Dedifferentiated amniotic fluid mesenchymal stem cell (primary cell): Measurements from ENCODE around the gene MACROD2.

Experiments used
- DNase-seq: peaks from one replicate; pipeline ENCODE4 v3.0.0-alpha.2; 2016; ENCODE audit errors: extremely low spot score

Gene MACROD2

GRCh38 chr20:14647016-14647415 is 651.7 kb downstream of the MACROD2 start:
- no peak for DNase-seq

DNA sequence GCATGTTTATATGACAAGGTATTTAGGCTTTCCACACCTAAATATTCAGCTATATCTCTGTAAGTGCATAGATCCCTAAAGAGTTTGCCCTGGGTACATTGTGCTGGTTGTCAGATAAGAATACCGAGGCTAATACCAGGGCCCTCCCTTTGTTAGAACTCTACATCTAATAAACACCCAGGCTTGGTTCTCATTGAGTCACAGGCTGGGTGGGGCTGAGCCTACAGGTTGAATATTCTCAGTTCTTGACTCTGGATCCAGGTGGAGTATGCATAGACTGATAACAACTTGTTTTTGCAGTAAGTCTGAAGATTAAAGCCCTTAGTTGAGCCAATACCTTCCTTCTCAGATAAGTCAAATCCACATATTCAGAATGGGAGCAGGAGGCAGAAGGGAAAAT is 654.3 kb downstream of the MACROD2 start:
- no peak for DNase-seq

- peak; percentile 69 for DNase-seq
Measured at GRCh38 chr20:14657266-14658005, 662.1 kb downstream of the MACROD2 start.

DNA sequence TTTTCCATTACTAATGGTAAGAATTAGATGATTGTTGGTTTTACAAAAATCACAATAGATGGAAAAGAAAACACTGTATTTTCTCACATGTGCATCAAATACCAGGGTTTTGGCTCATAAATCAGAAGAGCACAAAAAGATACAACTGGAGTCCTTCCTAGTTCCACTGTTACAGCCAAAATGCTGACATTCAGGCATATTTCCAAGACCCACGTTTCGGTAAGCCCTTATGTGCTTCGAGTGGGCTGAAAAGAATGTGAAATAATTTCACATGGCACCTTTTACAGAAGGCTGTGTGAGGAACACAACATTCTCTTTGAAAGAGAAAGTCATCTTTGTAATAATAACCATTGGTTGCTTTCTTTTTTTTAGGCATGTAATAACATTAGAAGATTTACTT is 668.8 kb downstream of the MACROD2 start:
- DNase-seq: no peak

DNA sequence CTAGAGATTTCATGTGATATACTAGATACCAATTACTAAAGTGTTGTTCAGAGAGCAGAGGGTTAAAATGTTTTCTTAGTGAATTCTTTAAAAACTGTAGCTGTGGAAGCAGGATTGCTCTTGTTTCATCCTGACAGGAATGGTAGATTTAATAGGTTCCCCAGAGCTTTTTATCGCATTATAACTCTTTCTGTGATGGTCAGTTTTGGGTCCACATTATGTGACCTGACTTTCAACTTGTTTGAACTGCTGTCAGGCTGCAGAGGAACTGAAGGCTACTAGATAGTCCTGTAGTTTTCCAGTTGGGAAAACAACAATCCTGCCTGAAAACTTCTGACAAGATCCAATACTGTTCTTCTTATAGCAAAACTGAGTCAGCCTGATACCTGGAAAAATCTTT is 671.4 kb downstream of the MACROD2 start:
- no peak for DNase-seq

GRCh38 chr20:14667226-14667625 is 671.9 kb downstream of the MACROD2 start:
- no peak for DNase-seq

DNA sequence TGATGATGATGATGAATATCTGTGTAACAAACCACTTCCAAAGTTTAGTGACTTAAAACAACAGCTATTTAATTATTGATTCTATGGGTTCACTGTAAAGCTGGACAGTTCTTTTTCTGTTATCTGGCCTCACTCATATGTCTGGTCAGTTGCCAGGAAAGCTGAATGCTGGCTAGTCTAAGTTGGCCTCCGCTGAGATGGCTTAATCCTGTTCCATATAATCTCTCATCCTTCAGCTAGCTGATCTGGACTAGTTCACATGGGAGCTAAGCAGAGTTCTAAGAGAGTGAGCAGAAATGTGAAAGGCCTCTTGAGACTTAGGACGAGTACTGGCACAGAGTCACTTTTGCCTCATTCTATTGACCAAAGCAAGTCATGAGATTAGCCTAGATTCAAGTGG is 676.8 kb downstream of the MACROD2 start:
- no peak for DNase-seq

- DNase-seq: no peak
Measured at GRCh38 chr20:14673164-14673563, 677.8 kb downstream of the MACROD2 start.

- DNase-seq: no peak
Measured at GRCh38 chr20:14677455-14677854, 682.1 kb downstream of the MACROD2 start.

GRCh38 chr20:14685183-14685582 is 689.9 kb downstream of the MACROD2 start:
- DNase-seq: no peak

- DNase-seq: no peak
Measured at GRCh38 chr20:14687313-14687712, 692.0 kb downstream of the MACROD2 start.

- no peak for DNase-seq
Measured at GRCh38 chr20:14688005-14688404, 692.7 kb downstream of the MACROD2 start.

DNA sequence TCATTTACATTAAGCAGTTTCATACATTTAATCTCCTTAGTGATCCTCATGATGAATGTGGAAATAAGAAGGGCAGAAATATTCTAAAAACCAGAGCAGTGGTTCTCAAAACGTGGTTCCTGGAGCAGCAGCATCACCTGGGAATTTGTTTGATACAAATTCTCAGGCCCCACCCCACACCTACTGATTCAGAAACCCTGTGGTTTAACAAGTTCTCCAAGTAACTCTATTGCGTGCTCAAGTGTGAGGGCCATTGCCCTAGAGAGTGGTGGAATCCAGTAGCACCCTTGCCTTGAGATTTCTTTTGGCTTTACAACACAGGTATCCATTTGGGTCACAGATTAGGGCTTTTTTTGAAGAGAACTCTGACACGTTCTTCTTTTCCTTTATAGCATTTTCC is 696.7 kb downstream of the MACROD2 start:
- no peak for DNase-seq

DNA sequence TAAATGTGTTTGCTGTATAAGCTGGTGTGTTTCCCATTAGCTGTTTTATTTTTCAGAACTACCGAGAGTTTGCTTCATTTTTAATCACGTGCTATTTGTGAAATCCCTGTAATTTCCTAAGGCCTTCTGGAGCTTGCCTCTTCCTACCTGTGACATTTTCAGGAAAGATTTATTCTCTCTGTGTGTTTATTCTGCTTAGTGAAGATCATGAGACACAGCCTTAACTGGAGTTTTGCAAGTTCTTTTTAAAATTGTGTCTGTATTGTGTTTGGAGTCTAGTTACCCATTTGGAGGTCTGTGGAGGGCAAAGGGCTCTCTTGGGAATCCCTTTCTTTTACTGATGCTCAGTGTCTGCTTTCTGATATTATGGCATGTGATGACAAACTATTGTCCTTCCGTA is 701.2 kb downstream of the MACROD2 start:
- DNase-seq: no peak

DNA sequence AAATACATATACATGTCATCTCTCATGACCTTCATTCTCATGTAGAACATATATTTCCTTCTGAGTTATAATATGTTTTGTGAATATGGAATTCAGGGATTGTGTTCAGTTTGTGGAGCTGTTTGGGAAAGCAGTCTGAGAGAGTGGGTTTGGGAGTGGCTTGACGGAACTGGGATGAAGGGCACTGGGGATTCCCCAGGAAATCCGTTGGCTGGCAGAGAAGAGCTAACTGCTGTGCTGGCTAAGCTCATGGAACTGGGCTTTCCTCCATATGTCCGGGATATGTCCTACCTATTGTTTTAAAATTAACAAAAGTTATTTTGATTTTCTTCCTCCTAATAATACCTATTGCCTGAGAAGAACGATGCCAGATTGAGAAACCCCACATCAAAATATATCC is 701.6 kb downstream of the MACROD2 start:
- DNase-seq: no peak

- no peak for DNase-seq
Measured at GRCh38 chr20:14698125-14698524, 702.8 kb downstream of the MACROD2 start.

- no peak for DNase-seq
Measured at GRCh38 chr20:14698605-14699373, 703.5 kb downstream of the MACROD2 start.

- peak; percentile 73 for DNase-seq
Measured at GRCh38 chr20:14700639-14700960, 705.3 kb downstream of the MACROD2 start.

- no peak for DNase-seq
Measured at GRCh38 chr20:14701326-14701725, 706.0 kb downstream of the MACROD2 start.

- no peak for DNase-seq
Measured at GRCh38 chr20:14706555-14706954, 711.2 kb downstream of the MACROD2 start.

DNA sequence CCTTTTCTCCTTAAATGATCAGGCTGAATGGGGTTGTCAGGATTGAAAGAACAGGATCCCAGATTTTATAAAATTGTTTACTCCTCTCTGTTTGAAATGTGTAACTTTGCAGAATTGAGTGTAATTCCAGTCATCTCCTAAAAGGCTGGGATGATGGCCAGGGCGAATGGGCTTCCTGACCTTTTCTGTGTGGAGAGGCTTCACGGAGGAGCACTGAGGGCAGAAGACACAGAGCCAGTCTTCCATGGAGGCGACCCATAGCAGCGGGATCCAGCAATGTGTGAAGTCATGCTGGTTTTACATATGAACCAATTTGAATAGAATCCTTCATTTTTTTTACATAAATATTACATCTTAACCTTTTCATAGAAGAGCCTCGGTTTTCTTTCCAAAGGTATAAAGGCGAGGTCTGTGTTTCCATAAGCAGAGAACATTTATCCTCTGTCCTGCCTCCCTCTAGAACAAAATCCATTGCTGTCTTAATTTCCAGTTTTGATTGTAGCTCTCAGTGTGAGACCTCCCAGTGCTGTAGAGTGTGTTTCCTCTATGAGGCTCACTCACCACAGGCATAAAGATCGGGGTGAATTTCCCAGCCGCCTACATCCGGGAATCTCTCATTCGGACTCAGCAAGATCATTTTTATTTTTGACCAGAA is 711.8 kb downstream of the MACROD2 start:
- no peak for DNase-seq

DNA sequence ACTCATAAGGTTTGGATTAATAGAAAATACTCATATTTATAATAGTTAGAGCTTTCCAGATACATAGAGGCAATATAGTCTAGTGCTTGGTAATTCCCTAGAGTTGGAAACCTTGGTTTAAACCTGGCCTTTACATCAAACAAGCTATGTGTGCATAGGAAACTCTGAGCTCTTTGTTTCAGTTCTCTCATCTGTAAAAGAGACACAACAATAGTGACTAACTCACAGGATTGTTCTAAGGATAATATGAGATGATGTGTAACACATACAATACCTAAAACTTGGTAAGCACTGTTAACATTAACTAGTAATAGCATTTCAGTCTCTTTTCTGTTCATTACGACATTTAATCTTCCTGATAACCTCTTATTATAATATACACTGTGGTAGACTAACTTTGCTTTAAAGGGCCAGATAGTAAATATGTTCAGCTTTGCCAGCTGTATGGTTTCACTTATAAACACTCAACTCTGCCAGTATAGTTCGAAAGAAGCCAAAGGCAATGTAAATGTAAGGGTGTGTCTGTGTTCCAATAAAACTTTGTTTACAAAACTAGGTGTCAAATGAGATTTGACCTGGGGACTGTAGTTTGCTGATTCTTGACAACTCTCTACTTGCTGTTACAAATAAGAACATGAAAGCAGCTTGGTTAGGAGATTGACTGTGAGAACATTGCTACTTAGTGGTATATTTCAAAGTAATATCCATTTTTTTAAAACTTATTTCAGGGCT is 712.7 kb downstream of the MACROD2 start:
- no peak for DNase-seq
